Smooth muscle cell (in vitro differentiated cells): Measurements from ENCODE around the gene RIC1. TPM values are rescaled to one million over a fixed set of nuclear protein-coding genes. Genes with fewer than 3 reads are reported as not detected.

Experiments
- DNase-seq: peaks from one replicate; lab custom pipeline; 2025; ENCODE audit not compliant: unreplicated experiment; lab: John Stamatoyannopoulos, UW
- H2AFZ ChIP-seq: fragments of 200-600 bp; sonication (generic); 2 replicates; pipeline ENCODE4 v1.6.0; 2016; ENCODE audit warnings: antibody characterized with exemption, low read depth, mild to moderate bottlenecking
- H3F3A ChIP-seq: fragments of 200-600 bp; sonication (generic); 2 replicates; pipeline ENCODE4 v1.6.0; 2017; ENCODE audit warnings: antibody characterized with exemption, low read depth
- H3K27ac ChIP-seq: fragments of 200-600 bp; sonication (generic); 2 replicates; pipeline ENCODE4 v1.5.1; 2016; ENCODE audit warnings: low read depth, mild to moderate bottlenecking
- H3K27me3 ChIP-seq: fragments of 200-600 bp; sonication (generic); 2 replicates; pipeline ENCODE4 v1.6.1; 2016; ENCODE audit warnings: low read depth, mild to moderate bottlenecking
- H3K36me3 ChIP-seq: fragments of 200-600 bp; sonication (generic); 2 replicates; pipeline ENCODE4 v1.5.1; 2016; ENCODE audit warnings: low read depth
- H3K4me1 ChIP-seq: fragments of 200-600 bp; sonication (generic); 2 replicates; pipeline ENCODE4 v1.5.1; 2016; ENCODE audit warnings: low read depth
- H3K4me2 ChIP-seq: fragments of 200-600 bp; sonication (generic); 2 replicates; pipeline ENCODE4 v1.6.0; 2016; ENCODE audit warnings: mild to moderate bottlenecking
- H3K4me3 ChIP-seq: fragments of 200-600 bp; sonication (generic); 2 replicates; pipeline ENCODE4 v1.5.1; 2016; ENCODE audit warnings: mild to moderate bottlenecking
- H3K79me2 ChIP-seq: fragments of 200-600 bp; sonication (generic); 2 replicates; pipeline ENCODE4 v1.6.0; 2016; ENCODE audit warnings: low read depth, mild to moderate bottlenecking
- H3K9ac ChIP-seq: fragments of 200-600 bp; sonication (generic); 2 replicates; pipeline ENCODE4 v1.6.0; 2016; ENCODE audit warnings: low read depth
- H3K9me3 ChIP-seq: fragments of 200-600 bp; sonication (generic); replicated peaks from 2 replicates; pipeline ENCODE4 v1.5.1; 2016; ENCODE audit warnings: low read depth
- H4K20me1 ChIP-seq: fragments of 200-600 bp; sonication (generic); 2 replicates; pipeline ENCODE4 v1.6.0; 2016; ENCODE audit warnings: low read depth
- WGBS: methylation state at CpG from one replicate; pipeline ENCODE4 v1.1.7; 2016; ENCODE audit warnings: low lambda C conversion rate; 5-methylcytosine and 5-hydroxymethylcytosine counted together
- polyA plus RNA-seq: library from polyadenylated mRNA; unstranded; fragments of >200 nt; fragmentation: Nextera tagmentation; extraction: Ambion mirVana; gene quantifications from 2 replicates; pipeline ENCODE4 v1.2.1, GENCODE V29; 2016
- total RNA-seq: library from RNA; depleted of rRNA; stranded (reverse); fragments of >200 nt; gene quantifications from 2 replicates; pipeline ENCODE4 v1.2.3, GENCODE V29; 2014
- TF ChIP-seq, protein P1 (sequence below): fragments of 200-600 bp; sonication (generic); IDR thresholded peaks from 2 replicates; pipeline ENCODE4 v1.5.1; 2017; ENCODE audit warnings: borderline replicate concordance, mild to moderate bottlenecking, antibody characterized with exemption; ENCODE audit not compliant: insufficient read depth, poor library complexity, severe bottlenecking

The RIC1 gene
- total and polyA plus RNA-seq, 2 experiments from 2014 or later, result 9.9 to 52.4 TPM

DNA sequence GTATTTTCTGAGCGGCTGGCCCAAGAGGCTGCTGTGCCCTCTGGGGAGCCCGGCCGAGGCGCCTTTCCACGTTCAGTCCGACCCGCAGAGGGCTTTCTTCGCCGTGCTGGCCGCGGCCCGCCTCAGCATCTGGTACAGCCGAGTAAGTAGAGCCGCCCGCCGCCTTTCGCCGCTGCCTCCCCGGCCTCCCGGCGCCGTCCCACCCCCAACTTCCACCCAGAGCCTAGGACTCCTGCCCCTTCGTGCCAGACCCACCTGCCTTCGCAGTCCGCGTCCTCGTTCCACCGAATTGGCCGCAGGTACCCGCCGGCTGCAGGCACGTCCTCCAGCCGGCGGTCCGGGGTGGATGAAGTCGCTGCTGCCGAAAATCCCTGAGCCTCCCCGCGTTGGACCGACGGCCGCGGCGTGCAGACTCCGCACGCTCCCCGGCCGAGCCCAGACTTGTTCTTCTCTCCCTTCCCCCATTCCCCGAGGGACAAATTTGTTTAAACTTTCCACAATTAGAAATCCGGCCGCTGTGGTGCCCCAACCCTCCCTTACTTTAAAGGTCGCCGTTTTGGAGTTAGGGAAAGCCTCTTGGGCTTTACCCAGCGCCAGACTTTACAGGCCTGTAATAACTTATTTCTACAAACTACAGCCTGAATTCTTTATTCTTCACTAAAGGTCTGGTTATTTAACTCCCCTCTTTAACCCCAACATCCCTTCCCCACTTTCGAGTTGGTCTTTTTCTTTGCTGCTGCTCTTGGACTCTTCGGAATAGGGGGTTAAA, 589 bp downstream of the RIC1 start:
- Histone ChIP-seq H3K36me3 (no peaks in the 10 kb centered on the region), H3K4me2 (peak overlapping the region; percentile 96), H3K27ac (peak overlapping the region; percentile 86), H3K79me2 (peaks cover 55% of the 10 kb centered on the region), H2AFZ (peak overlapping the region; percentile 33), H3K9me3 (no peaks in the 10 kb centered on the region), H3K4me1 (peaks cover 19% of the 10 kb centered on the region), H3K27me3 (no peaks in the 10 kb centered on the region), H3K4me3 (peak overlapping the region; percentile 89), H3F3A (no peaks in the 10 kb centered on the region), H4K20me1 (peaks cover 44% of the 10 kb centered on the region), H3K9ac (peak overlapping the region; percentile 88)
- under 1% methylated on average over 43 of the region's 56 CpGs for WGBS
- TF ChIP-seq, protein P1, sequence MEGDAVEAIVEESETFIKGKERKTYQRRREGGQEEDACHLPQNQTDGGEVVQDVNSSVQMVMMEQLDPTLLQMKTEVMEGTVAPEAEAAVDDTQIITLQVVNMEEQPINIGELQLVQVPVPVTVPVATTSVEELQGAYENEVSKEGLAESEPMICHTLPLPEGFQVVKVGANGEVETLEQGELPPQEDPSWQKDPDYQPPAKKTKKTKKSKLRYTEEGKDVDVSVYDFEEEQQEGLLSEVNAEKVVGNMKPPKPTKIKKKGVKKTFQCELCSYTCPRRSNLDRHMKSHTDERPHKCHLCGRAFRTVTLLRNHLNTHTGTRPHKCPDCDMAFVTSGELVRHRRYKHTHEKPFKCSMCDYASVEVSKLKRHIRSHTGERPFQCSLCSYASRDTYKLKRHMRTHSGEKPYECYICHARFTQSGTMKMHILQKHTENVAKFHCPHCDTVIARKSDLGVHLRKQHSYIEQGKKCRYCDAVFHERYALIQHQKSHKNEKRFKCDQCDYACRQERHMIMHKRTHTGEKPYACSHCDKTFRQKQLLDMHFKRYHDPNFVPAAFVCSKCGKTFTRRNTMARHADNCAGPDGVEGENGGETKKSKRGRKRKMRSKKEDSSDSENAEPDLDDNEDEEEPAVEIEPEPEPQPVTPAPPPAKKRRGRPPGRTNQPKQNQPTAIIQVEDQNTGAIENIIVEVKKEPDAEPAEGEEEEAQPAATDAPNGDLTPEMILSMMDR, result no peak
- DNase-seq, result no peak

DNA sequence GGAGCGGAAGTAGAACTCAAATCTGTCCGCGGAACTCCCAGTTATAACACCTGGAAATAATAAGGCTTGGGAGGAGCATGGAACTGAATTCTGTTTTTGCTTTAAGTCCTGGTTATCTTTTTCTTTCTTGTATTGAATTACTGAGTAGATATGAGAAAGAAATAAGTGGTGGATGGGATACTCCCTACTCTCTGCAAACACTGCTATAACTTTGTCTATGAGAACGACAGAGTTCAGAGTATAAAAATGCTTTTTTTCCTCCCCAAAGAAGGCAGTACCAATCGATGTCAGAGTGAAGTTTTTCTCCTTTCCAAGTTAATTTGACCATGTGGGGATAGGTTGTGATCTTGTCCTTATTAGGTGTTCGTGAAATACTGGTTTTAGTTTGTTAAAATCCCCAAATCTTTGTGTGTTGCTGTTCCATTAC, 1.2 kb downstream of the RIC1 start:
- DNase-seq, result no peak
- Histone ChIP-seq H3K4me1 (peaks cover 19% of the 10 kb centered on the region), H3K9ac (peak overlapping the region; percentile 88), H3K9me3 (no peaks in the 10 kb centered on the region), H3K27me3 (no peaks in the 10 kb centered on the region), H4K20me1 (peaks cover 46% of the 10 kb centered on the region), H3F3A (no peaks in the 10 kb centered on the region), H3K79me2 (peaks cover 61% of the 10 kb centered on the region), H3K4me2 (peak overlapping the region; percentile 96), H3K4me3 (peak overlapping the region; percentile 89), H2AFZ (peak overlapping the region; percentile 33), H3K27ac (peak overlapping the region; percentile 86), H3K36me3 (no peaks in the 10 kb centered on the region)
- TF ChIP-seq, protein P1, result no peak
- WGBS, result 2% methylated on average over 6 of the region's 6 CpGs

DNA sequence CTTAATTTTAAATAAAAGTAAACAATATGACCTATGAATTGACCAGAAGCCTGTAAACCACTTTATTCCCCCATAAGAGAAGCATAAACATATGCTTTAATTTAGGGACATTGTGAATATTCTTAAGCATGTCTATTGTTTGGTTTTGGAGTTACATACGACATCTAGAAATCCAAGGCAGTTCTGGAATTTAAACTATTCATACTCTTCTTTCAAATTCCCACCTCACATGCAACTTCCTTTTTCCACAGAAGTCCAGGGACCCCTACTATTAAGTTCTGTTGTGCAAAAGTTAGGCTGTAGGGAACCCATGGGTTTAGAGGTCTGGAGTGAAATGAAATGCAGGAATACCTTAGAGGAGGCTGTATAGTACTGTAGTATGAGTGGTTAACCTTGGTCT, 2.1 kb downstream of the RIC1 start:
- no peak overlapping the region for H2AFZ ChIP-seq
- H3K4me1 ChIP-seq, result peaks cover 19% of the 10 kb centered on the region
- peak overlapping the region; percentile 96 for H3K4me2 ChIP-seq
- peak overlapping the region; percentile 89 for H3K4me3 ChIP-seq
- WGBS, result 11% methylated on average over 1 of the region's 1 CpG
- H3K9ac ChIP-seq, result peak overlapping the region; percentile 88
- H3K27me3 ChIP-seq, result no peaks in the 10 kb centered on the region
- no peaks in the 10 kb centered on the region for H3K9me3 ChIP-seq
- H3K79me2 ChIP-seq, result peaks cover 71% of the 10 kb centered on the region
- no peaks in the 10 kb centered on the region for H3K36me3 ChIP-seq
- TF ChIP-seq, protein P1, result no peak
- peak overlapping the region; percentile 86 for H3K27ac ChIP-seq
- no peaks in the 10 kb centered on the region for H3F3A ChIP-seq
- no peak for DNase-seq
- H4K20me1 ChIP-seq, result peaks cover 55% of the 10 kb centered on the region
